GM19238 (cell line): ENCODE data around the gene ABCC10.
"Not testable (repeated sequence)": the region's sequence is repeated elsewhere in the genome, so short reads cannot be mapped to it uniquely, and the experiment has no call there.

Experiments
- DNase-seq: peaks from one replicate; pipeline ENCODE4 v3.0.0; 2011; ENCODE audit warnings: low spot score; ENCODE audit not compliant: insufficient read length

Gene ABCC10

GRCh38 chr6:43427406-43428111 lies at the start of gene ABCC10:
Gene ABCC10 (plus strand): TSS chr6:43427541. CDS start chr6:43427979, 438 bp downstream.
- peak; percentile 96 for DNase-seq

GRCh38 chr6:43377710-43378229 lies 49.6 kb upstream of the ABCC10 start:
- DNase-seq, result no peak

- DNase-seq, result no peak
These were observed 48.7 kb upstream of the ABCC10 start for GRCh38 chr6:43378631-43379030.

- DNase-seq, result not testable (repeated sequence)
These were observed 46.5 kb upstream of the ABCC10 start for GRCh38 chr6:43380858-43381257.

- no peak for DNase-seq
These were observed 44.2 kb upstream of the ABCC10 start for GRCh38 chr6:43383021-43383667.

GRCh38 chr6:43386492-43386891 lies 40.8 kb upstream of the ABCC10 start:
- no peak for DNase-seq

GRCh38 chr6:43389730-43390295 lies 37.5 kb upstream of the ABCC10 start:
- DNase-seq, result no peak

- not testable (repeated sequence) for DNase-seq
These were observed 36.4 kb upstream of the ABCC10 start for GRCh38 chr6:43390753-43391439.

GRCh38 chr6:43391440-43392031 lies 35.8 kb upstream of the ABCC10 start:
- DNase-seq, result no peak

- DNase-seq, result not testable (repeated sequence)
These were observed 34.2 kb upstream of the ABCC10 start for GRCh38 chr6:43393133-43393532.

- DNase-seq, result no peak
These were observed 33.7 kb upstream of the ABCC10 start for GRCh38 chr6:43393602-43394001.

- DNase-seq, result no peak
These were observed 32.4 kb upstream of the ABCC10 start for GRCh38 chr6:43394982-43395381.

- no peak for DNase-seq
These were observed 31.6 kb upstream of the ABCC10 start for GRCh38 chr6:43395776-43396175.

- DNase-seq, result no peak
These were observed 30.8 kb upstream of the ABCC10 start for GRCh38 chr6:43396408-43397149.

GRCh38 chr6:43399932-43400487 lies 27.3 kb upstream of the ABCC10 start:
- no peak for DNase-seq

- DNase-seq, result no peak
These were observed 25.6 kb upstream of the ABCC10 start for GRCh38 chr6:43401730-43402129.

- no peak for DNase-seq
These were observed 24.5 kb upstream of the ABCC10 start for GRCh38 chr6:43402820-43403219.

- no peak for DNase-seq
These were observed 22.0 kb upstream of the ABCC10 start for GRCh38 chr6:43405354-43405753.

GRCh38 chr6:43407296-43407695 lies 20.0 kb upstream of the ABCC10 start:
- DNase-seq, result no peak

GRCh38 chr6:43408259-43408658 lies 19.1 kb upstream of the ABCC10 start:
- no peak for DNase-seq
